ENCODE measurements around the gene AKAP3.

Gene AKAP3

DNA sequence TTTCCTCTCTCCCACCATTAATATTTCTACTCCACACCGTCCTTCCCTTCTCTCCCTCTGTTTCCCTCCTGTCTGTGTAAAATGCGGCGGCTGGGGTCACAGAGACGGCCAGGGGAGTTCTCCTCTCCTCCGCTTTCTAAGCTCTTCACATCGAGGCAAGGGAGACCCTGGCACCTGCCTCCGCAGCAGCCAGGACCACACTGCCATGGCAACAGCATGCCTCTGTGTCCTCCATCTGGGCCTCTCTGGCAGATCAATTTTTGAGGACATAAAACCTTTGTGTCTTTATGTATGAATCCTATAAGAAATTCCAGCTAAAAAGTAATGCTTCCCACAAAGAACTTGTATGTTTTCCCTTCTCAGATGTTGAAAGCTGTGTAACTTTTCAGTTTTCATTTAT, 45.4 kb downstream of the AKAP3 start:
- DNase-seq (ENCODE audit: low read depth in 1 of 2, low spot score in 1 of 2), result no peak

DNA sequence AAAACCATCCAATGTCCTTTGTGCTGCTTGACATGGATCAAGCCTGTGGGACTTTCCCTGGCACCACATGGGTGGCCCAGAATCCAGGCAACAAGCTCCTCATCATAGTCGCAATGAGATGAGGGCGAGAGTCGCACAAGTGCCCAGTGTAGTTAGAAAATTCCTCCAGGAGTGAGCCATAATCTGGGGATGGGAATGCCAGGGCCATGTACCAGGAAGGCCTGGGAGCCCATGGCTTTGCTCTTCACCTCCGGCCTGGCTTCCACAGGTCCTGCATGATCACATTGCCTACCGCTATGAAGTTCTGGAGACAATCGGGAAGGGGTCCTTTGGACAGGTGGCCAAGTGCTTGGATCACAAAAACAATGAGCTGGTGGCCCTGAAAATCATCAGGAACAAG, 53.0 kb downstream of the AKAP3 start:
- no peak for DNase-seq (ENCODE audit: low read depth in 1 of 2, low spot score in 1 of 2)

DNA sequence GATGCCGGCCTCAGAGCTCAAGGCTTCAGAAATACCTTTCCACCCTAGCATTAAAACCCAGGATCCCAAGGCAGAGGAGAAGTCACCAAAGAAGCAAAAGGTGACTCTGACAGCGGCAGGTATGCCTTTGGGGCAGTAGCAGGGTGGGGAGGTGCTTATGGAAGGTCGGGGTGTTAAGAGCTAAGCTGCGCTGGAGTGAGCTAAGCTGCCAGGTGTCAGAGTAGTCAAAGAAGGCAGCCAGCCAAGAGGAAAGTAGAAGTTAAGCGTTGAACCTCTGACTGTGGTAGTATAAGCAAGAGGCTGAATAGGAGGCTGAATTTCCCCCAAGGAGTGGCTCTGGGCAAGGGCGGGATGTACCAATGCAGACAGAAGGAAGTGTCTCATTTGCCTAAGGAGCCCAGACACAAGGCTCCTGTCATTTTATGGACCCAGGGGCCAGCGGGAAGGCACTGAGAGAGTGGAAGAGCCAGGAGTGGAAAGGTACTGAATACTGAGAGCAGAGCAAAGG, 57.6 kb downstream of the AKAP3 start:
- DNase-seq (ENCODE audit: low read depth in 1 of 2, low spot score in 1 of 2), result no peak

DNA sequence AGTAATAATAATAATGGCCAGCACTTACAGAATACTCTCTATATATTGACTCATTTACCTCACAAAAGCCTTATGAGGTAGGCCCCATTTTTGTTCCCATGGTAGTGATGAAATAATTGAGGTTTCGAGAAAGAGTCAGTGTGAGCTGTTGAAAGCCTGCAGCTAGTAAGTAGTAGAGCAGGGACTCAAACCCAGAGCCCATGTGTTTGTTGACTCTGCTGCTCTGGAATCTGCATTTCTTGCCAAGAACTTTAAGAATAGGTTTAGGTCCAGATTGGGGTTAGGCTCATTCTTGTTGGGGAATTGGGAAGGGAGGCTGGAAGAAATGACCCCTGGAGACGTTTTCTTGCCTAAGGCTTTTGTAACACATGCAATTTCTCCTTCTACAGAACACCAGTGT, 58.9 kb downstream of the AKAP3 start:
- no peak for DNase-seq (ENCODE audit: low read depth in 1 of 2, low spot score in 1 of 2)

DNA sequence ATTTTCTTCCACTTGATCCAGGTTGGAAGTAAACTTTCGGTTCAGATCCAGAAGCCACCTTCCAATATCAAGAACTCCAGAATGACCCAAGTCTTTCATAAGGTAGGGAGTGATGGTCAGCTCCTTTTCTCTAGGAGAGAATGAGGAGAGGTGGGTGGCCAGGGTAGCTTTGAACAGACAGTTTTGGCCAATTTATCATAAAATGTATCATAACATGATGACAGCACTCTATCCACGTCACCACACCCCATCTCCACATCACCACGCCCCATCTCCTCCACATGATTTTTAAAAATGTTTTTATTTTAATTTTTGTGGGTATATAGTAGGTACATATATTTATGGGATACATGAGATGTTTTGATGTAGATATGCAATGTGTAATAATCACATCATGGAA, 59.9 kb downstream of the AKAP3 start:
- DNase-seq (ENCODE audit: low read depth in 1 of 2, low spot score in 1 of 2), result no peak

DNA sequence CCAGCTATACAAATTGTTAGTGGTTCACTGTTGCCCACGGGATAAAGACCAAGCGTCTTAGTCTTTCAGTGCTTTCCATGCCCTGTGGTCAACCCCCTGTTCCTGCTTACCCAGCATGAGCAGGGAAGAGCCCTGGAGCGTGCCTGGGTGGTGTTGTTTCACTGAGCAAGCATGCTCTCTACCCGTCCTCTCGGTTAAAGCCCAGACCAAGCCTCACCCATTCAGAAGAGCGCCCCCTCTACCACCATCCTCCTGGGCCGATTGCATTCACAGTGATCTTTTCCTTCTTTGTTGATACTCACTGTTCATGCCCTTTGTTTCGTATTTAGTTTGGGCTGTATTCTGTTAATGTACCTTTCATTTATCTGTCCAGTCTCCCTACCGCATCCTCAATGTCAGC, 61.7 kb downstream of the AKAP3 start:
- no peak for DNase-seq (ENCODE audit: low read depth in 1 of 2, low spot score in 1 of 2)

DNA sequence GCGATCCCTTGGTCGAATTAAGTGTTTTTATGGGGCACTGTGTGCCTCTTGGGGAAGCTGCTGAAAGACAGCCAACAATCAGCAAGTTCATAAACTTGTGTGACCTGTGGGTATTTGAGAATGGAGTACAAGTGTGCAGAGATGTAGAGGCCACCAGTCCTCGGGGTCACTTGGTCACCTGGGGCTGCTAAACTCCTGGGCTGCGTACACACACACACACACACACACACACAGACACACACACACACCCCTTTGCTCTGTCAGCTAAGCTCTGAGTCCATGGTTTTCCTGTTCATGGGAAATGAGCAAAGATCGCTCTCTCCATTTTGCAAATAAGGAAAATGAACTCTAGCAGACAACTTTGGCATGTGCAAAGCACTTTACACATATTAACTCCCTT, 62.4 kb downstream of the AKAP3 start:
- DNase-seq (ENCODE audit: low read depth in 1 of 2, low spot score in 1 of 2), result no peak

DNA sequence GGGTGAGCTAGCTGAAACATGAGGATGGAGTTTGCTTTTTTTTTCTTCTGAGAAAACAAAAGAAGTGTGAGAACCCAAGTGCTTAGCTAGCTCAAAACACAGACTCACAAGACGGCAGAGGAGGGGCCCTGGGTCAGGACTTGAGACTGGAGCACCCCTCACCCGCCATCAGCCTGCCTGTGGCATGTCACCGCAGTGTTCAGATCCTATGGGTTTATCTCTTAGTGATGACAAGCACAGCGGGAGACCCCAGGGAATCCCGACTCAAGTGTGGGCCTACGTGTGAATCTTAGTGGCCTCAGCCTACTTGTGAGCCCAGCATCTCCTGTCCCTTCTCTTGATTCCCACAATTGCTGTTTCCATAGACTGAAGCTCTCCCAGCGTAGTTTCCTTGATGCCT, 64.0 kb downstream of the AKAP3 start:
- DNase-seq (ENCODE audit: low read depth in 1 of 2, low spot score in 1 of 2), result no peak

DNA sequence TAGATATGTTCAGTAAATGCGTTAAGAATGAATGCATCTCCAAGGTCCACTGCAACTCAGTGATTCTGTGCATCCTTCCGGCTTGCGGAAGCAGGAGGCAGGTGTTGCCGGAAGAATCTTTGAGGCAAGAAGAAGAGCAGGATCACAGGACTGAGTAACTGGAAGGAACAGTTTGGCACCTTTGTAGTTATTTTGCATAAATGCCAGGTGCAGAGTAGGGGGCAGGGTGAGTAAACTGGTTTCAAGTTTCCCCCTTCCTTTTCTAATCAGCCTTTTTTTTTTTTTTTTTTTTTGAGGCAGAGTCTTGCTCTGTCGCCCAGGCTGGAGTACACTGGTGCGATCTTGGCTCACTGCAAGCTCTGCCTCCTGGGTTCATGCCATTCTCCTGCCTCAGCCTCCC, 64.6 kb downstream of the AKAP3 start:
- no peak for DNase-seq (ENCODE audit: low read depth in 1 of 2, low spot score in 1 of 2)

DNA sequence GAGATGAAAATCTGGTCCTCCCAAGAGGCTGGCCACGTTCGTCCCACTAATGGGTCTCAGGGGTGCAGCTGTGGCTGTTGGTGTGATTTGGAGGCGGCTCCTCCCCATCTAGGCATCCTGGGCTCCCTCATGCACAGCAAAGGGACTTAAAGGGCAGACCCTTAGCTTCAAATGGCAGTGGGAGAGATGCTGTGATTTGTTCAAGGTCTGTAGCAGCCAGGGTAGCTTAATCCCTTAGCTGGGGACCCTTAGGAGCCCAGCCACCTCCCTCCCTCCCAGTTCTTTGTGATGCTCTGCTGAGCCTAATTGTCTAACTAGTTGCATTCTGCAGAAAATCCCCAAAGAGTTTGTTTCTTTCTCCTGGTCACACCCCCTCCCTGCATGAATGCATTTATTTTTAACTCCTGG, 68.6 kb downstream of the AKAP3 start:
- DNase-seq (ENCODE audit: low read depth in 1 of 2, low spot score in 1 of 2), result no peak

DNA sequence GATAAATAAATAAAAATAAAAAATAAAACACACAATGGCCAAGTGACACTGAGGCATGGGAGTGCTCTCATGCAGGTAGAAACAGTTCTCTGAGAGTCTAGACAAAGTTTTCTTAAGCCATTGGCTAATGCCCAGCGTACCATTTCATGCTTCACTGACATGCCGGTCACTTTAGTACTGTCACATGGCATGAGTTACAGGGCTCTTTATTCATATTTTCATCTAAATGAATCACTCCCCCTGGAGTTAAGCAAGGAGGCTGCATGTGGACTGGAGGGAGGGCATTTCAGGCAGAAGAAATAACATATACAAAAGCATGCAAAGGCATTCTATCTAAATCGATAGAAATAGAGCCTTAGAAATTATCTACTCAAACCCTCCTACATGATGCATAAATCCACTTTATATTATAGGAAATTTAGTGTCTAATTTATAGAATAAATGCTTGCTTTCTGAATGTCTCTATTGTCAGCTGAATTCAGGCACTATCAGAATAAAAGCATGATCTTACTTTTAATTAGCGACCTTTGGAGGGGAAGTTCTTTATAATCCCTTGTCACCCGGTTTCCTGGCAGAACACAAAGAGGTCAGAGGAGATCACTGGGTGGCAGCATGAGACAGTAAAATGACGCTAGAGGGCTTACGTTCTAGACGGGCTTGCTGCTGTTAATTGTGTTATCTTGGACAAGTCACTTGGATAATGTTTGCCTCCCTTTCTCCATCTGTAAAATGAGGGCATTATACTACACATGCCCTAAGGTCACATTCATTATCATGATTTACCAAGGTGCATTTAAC, 69.3 kb downstream of the AKAP3 start:
- DNase-seq (ENCODE audit: low read depth in 1 of 2, low spot score in 1 of 2), result no peak

DNA sequence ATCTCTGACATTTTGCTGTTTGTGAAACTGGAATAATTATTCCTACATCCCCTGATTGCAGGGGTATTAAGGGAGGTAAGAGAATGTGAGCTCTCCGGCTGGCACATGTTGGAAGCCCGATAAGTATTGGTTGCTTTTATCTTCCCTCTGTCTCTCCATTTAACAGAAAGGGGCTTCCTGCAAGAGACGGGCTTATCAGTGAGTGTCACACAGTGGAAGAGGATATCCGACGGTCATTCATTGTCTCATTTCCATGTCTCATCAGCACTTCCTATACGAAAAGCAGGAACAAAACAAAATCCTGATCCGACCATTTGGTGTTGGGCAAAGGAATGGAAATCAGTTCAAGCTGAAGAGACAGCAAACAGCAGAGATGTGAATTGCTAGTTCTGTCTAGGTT, 76.2 kb downstream of the AKAP3 start:
- DNase-seq (ENCODE audit: low read depth in 1 of 2, low spot score in 1 of 2), result no peak

DNA sequence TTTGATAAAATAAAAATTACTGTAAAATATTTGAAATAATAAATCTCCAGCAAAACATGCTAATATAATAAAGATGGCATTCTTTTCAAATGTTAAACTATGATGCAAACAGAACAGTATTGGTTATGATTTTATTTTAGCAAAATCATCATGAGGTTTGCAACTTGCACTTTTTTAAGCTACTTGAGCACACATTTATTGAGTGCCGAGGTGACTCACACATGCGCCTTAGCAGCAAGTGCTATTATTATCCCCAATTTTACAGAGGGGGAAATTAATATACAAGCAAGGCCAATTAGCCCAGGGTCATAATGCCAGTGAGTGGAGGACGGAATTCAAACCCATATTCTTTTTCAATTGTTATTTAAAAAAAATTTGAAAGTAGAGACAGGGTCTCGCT, 79.6 kb downstream of the AKAP3 start:
- DNase-seq (ENCODE audit: low read depth in 1 of 2, low spot score in 1 of 2), result no peak

DNA sequence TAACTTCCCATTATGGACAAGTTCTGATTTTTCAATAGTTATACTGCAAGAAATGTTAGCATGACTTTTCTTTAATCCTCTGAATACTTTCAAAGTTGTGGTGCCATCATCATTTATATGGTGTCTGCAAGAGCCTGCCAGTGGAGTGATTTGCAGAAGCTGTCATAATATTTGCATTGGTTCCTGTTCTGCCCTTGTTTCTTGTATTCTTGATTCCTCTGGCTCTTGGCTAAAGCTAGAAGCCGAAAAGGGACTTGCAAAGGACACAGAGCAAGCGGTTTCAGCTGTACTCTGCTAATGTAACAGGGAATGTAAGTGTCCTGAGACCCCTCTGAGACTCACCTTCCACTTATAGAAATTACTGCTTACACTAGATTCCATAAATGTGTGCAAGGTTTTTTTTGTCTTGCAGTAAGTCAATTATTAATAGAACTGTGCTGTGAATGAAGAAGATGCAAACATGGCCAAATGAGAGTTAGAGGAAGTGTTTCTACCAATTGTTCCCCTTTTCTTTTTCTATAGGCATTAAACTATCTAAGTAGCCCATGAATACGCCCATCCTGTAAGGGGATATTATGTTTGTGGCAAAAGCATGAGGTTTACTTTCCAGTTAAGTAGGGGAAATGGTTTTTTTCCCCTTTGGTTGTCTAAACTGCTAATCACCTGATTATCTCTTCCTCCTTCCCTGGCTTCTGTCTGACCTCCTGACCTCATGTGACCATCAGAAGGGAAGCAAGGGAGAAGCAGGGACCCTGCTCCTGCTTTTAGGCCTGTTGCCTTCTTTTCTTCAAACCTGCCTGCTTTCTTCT, 81.6 kb downstream of the AKAP3 start:
- no peak for DNase-seq (ENCODE audit: low read depth in 1 of 2, low spot score in 1 of 2)

DNA sequence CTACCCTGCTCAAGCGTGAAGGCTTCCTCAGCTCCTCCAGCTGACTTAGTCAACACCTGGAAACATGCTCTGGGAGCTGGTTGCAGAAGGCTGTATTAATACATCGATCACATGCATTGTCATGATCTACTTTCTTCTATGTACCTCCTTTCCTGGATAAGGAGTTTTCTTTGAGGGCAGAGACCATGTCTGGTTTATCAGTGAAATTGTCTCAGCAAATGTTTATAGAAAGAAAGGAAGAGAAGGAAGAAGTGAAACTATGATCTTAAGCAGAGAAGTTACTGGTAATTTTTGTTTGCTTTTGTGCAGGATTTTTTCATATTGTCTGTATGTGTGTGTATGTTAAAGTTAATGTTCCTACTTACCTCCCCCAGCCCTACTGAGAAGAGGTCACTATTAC, 82.4 kb downstream of the AKAP3 start:
- no peak for DNase-seq (ENCODE audit: low read depth in 1 of 2, low spot score in 1 of 2)

All from activated CD4-positive, alpha-beta T cell treated with anti-CD3 and anti-CD28 coated beads, Interleukin-2, amount 50 U/mL, for 24 hours (primary cell).